B cell (primary cell): ENCODE data around the gene EXD2. TPM values are rescaled to one million over a fixed set of nuclear protein-coding genes. Genes with fewer than 3 reads are reported as not detected.

Source experiments
- ATAC-seq: fragments of 200-7000 bp; cut with Tn5 transposase; one replicate; pipeline ENCODE4 v1.10.0; 2021; ENCODE audit warnings: low read depth, mild to moderate bottlenecking, moderate number of reproducible peaks, moderate library complexity
- CTCF ChIA-PET: fragments of 350-600 bp; sonication (Branson Sonifier 250); formaldehyde crosslinking; loops from one replicate; lab custom pipeline; 2021; ENCODE audit warnings: antibody characterized with exemption, inconsistent platforms; lab: Charles Lee
- POLR2A ChIA-PET: fragments of 350-600 bp; sonication (Branson Sonifier 250); formaldehyde crosslinking; loops from one replicate; lab custom pipeline; 2021; ENCODE audit warnings: antibody characterized with exemption; lab: Charles Lee
- DNase-seq: peaks from one replicate; pipeline ENCODE4 v3.0.0; 2013
- H2AFZ ChIP-seq: 2 replicates; pipeline ENCODE4 v1.6.1; 2012; ENCODE audit warnings: mild to moderate bottlenecking, low read depth, low read length; ENCODE audit not compliant: insufficient read depth, poor library complexity, severe bottlenecking
- H3K27ac ChIP-seq, 2 donors: 1 replicate in 1 of 2; 2 replicates in 1 of 2; pipeline ENCODE4 v1.5.1; 2012 to 2013; ENCODE audit warnings: low read length in 2 of 2, mild to moderate bottlenecking in 2 of 2, moderate library complexity in 1 of 2
- H3K27me3 ChIP-seq, 4 experiments: fragments of 200-600 bp in 1 of 4; sonication (generic) in 1 of 4; replicated peaks in 1 of 4; 1 replicate in 2 of 4; 2 replicates in 2 of 4; pipeline versions ENCODE4 v1.6.1 to v1.7.0; 2013 to 2016; ENCODE audit warnings: low read length in 3 of 4, mild to moderate bottlenecking in 2 of 4, mixed read lengths in 1 of 4, moderate library complexity in 1 of 4; ENCODE audit not compliant: insufficient read depth in 4 of 4, control insufficient read depth in 3 of 4; ENCODE audit errors: control extremely low read depth in 1 of 4
- H3K36me3 ChIP-seq, 2 experiments: replicated peaks in 1 of 2; 1 replicate in 1 of 2; 2 replicates in 1 of 2; pipeline versions ENCODE4 v1.6.1 to v1.7.1; 2013; ENCODE audit warnings: low read length in 1 of 2; ENCODE audit not compliant: insufficient read depth in 2 of 2, control insufficient read depth in 1 of 2; ENCODE audit errors: control extremely low read depth in 1 of 2, extremely low read depth in 1 of 2
- H3K4me1 ChIP-seq, 2 donors: fragments of 200-600 bp in 1 of 2; sonication (generic) in 1 of 2; 1 replicate in 1 of 2; 2 replicates in 1 of 2; pipeline versions ENCODE4 v1.5.1 to v1.6.1; 2013 to 2017; ENCODE audit warnings: low read length in 2 of 2; ENCODE audit not compliant: control insufficient read depth in 2 of 2, insufficient read depth in 2 of 2
- H3K4me2 ChIP-seq: replicated peaks from 2 replicates; pipeline ENCODE3; 2012; ENCODE audit warnings: mild to moderate bottlenecking, low read depth, low read length; ENCODE audit not compliant: poor library complexity, severe bottlenecking
- H3K4me3 ChIP-seq, 5 experiments: fragments of 200-600 bp in 1 of 5; sonication (generic) in 1 of 5; 1 replicate in 3 of 5; 2 replicates in 2 of 5; pipeline versions ENCODE4 v1.5.1 to v1.7.0; 2011 to 2016; ENCODE audit warnings: low read length in 4 of 5, mild to moderate bottlenecking in 4 of 5, low read depth in 2 of 5, control low read depth in 1 of 5, moderate library complexity in 1 of 5; ENCODE audit not compliant: insufficient read depth in 1 of 5; ENCODE audit errors: control extremely low read depth in 1 of 5, extremely low read depth in 1 of 5
- H3K79me2 ChIP-seq: fragments of 200-600 bp; sonication (generic); one replicate; pipeline ENCODE4 v1.6.0; 2016; ENCODE audit warnings: low read length; ENCODE audit not compliant: control insufficient read depth, insufficient read depth
- H3K9ac ChIP-seq: fragments of 200-600 bp; sonication (generic); 2 replicates; pipeline ENCODE4 v1.6.1; 2017; ENCODE audit warnings: mild to moderate bottlenecking, low read length, moderate library complexity
- H3K9me3 ChIP-seq, 3 donors: one replicate each; pipeline versions ENCODE4 v1.6.1 to v1.7.1; 2013; ENCODE audit warnings: low read length in 2 of 3; ENCODE audit not compliant: control insufficient read depth in 2 of 3, insufficient read depth in 1 of 3; ENCODE audit errors: control extremely low read depth in 1 of 3
- H4K20me1 ChIP-seq: 2 replicates; pipeline ENCODE4 v1.6.0; 2012; ENCODE audit warnings: mild to moderate bottlenecking, low read length; ENCODE audit not compliant: insufficient read depth, control insufficient read depth, poor library complexity, severe bottlenecking
- H3K27ac Mint-ChIP-seq: one replicate; pipeline ENCODE4 v1.8.0; 2021; ENCODE audit warnings: mixed read lengths
- H3K27me3 Mint-ChIP-seq: one replicate; pipeline ENCODE4 v1.8.0; 2021; ENCODE audit warnings: mixed read lengths
- H3K4me1 Mint-ChIP-seq: one replicate; pipeline ENCODE4 v1.8.0; 2021; ENCODE audit warnings: mixed read lengths
- H3K4me3 Mint-ChIP-seq: one replicate; pipeline ENCODE4 v1.8.0; 2021; ENCODE audit warnings: mixed read lengths
- H3K9me3 Mint-ChIP-seq: one replicate; pipeline ENCODE4 v1.8.0; 2022; ENCODE audit warnings: mixed read lengths; ENCODE audit not compliant: insufficient read depth
- EZH2 ChIP-seq: IDR thresholded peaks from 2 replicates; pipeline ENCODE4 v1.6.1; 2012; ENCODE audit warnings: borderline replicate concordance, low read depth, mild to moderate bottlenecking, moderate library complexity, low read length; ENCODE audit not compliant: insufficient read depth, poor library complexity, severe bottlenecking
- WGBS: methylation state at CpG from one replicate; pipeline ENCODE4 v1.1.5; 2013; ENCODE audit warnings: missing lambda C conversion rate; ENCODE audit not compliant: insufficient coverage; 5-methylcytosine and 5-hydroxymethylcytosine counted together
- intact Hi-C: fragments of 100-400 bp; cut with micrococcal nuclease; formaldehyde crosslinking; loops from one replicate; pipeline ENCODE4 v1.10.0; 2022
- polyA plus RNA-seq: library from polyadenylated mRNA; depleted of rRNA; stranded (reverse); fragments of >200 nt; gene quantifications from 2 replicates; pipeline ENCODE4 v1.2.3, GENCODE V29; 2012
- total RNA-seq, 2 donors: library from RNA; stranded (reverse); fragments of 120-200 nt in 1 of 2; gene quantifications; 1 replicate in 1 of 2; 2 replicates in 1 of 2; pipeline versions ENCODE4 v1.2.3 to v1.2.4, GENCODE V29; 2013 to 2022
- TF ChIP-seq, protein P1 (sequence below): fragments of 200-600 bp; IDR thresholded peaks from one replicate; pipeline ENCODE4 v1.8.0; 2022; ENCODE audit warnings: antibody characterized with exemption, mild to moderate bottlenecking

The EXD2 gene
- total and polyA plus RNA-seq, 2 donors (not counting 1 experiment from before 2014, with no cell fraction given) = 3.6 to 10.0 TPM

DNA sequence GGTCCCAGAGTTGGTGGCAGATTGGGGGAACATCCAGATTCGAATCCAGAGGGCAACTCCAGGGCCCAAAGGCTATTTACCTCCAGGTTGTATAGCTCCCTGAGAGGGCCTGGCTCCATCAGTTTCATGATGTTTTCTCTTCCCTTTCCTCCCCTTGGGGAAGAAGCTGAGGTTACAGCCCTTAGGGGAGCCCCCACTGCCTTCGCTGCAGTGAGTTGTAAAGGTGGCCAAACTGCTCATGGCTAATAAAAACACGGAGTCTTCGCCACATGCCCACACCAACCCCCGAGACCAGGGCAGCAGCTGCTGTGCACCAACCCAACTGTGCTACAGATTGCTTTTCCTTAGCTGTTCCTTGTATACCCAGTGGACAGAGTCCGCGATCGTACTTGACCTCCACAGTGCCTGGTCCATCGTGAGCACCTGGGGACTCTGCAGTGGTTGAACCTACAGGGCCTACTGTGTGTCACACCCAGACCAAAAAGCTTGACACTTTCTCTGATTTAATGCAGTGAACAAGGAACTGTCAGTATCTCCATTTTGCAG, 89.5 kb downstream of the EXD2 start:
- POLR2A ChIA-PET = no interaction called here
- H3K4me3 Mint-ChIP-seq = no peak overlapping the region
- Histone ChIP-seq H2AFZ (no peak overlapping the region), H3K79me2 (no peaks in the 10 kb centered on the region), H3K4me1 (no peaks in the 10 kb centered on the region), H3K4me2 (no peak overlapping the region), H3K36me3 (no peaks in the 10 kb centered on the region), H3K4me3 (no peak overlapping the region), H3K27me3 (peaks cover 0 to 3% (median 0%) of the 10 kb centered on the region in 4 experiments), H4K20me1 (no peaks in the 10 kb centered on the region), H3K27ac (no peak overlapping the region), H3K9ac (no peak overlapping the region), H3K9me3 (no peaks in the 10 kb centered on the region)
- TF ChIP-seq EZH2 = no peak
- TF ChIP-seq, protein P1, sequence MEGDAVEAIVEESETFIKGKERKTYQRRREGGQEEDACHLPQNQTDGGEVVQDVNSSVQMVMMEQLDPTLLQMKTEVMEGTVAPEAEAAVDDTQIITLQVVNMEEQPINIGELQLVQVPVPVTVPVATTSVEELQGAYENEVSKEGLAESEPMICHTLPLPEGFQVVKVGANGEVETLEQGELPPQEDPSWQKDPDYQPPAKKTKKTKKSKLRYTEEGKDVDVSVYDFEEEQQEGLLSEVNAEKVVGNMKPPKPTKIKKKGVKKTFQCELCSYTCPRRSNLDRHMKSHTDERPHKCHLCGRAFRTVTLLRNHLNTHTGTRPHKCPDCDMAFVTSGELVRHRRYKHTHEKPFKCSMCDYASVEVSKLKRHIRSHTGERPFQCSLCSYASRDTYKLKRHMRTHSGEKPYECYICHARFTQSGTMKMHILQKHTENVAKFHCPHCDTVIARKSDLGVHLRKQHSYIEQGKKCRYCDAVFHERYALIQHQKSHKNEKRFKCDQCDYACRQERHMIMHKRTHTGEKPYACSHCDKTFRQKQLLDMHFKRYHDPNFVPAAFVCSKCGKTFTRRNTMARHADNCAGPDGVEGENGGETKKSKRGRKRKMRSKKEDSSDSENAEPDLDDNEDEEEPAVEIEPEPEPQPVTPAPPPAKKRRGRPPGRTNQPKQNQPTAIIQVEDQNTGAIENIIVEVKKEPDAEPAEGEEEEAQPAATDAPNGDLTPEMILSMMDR = no peak
- H3K27me3 Mint-ChIP-seq = peaks cover 22% of the 10 kb centered on the region
- ATAC-seq = no peak
- CTCF ChIA-PET = no interaction called here
- 94% methylated on average over 9 of the region's 9 CpGs for WGBS
- no peaks in the 10 kb centered on the region for H3K9me3 Mint-ChIP-seq
- H3K27ac Mint-ChIP-seq = no peak overlapping the region
- H3K4me1 Mint-ChIP-seq = no peaks in the 10 kb centered on the region
- DNase-seq = no peak
- intact Hi-C loops = no loop called here

DNA sequence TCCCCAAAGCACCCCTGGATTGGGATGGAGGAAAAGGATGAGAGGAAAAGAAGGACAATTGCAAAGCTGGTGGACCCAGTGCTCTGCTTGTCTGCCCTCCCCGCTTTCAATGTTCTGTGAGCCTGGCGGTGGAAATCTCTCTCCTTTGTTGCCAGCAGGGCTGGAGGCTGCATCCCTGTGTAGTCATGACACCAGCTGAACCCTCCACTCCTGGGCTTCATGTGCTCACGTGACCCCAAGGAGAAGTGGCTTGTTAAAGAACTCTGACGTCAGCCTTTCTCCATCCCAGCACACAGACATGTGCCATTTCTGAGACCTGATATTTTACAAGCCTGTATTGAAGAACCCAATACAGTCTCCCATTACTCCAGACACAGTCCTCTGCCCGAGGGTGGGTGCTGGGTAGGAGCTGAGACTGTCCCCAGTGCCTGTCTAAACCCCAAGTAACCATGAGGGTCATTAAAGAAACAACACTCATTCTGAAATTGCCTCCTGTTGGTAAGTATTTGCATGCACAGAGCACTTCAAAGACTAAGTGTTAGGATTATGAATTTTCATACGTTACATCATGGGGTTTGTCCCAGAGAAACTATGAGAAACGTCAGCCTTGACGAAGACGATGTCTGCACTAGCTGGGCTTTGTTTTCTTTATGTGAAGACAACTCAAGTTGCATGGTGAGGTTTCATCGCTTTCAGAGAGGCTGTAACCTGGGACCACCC, 90.3 kb downstream of the EXD2 start:
- ATAC-seq (no peak), DNase-seq (no peak)
- CTCF ChIA-PET = no interaction called here
- intact Hi-C loops = no loop called here
- H3K27ac ChIP-seq = no peak overlapping the region
- H3K9me3 ChIP-seq = no peaks in the 10 kb centered on the region
- H3K9ac ChIP-seq = no peak overlapping the region
- H2AFZ ChIP-seq = no peak overlapping the region
- no peaks in the 10 kb centered on the region for H3K4me1 Mint-ChIP-seq
- POLR2A ChIA-PET = no interaction called here
- H3K4me1 ChIP-seq = no peaks in the 10 kb centered on the region
- TF ChIP-seq EZH2 = no peak
- TF ChIP-seq, protein P1 = no peak
- no peaks in the 10 kb centered on the region for H3K36me3 ChIP-seq
- peaks cover 22% of the 10 kb centered on the region for H3K27me3 Mint-ChIP-seq
- H3K27ac Mint-ChIP-seq = no peak overlapping the region
- H3K4me3 Mint-ChIP-seq = no peak overlapping the region
- no peaks in the 10 kb centered on the region for H3K79me2 ChIP-seq
- H3K9me3 Mint-ChIP-seq = no peaks in the 10 kb centered on the region
- no peak overlapping the region for H3K4me2 ChIP-seq
- H3K27me3 ChIP-seq = peaks cover 0 to 3% (median 0%) of the 10 kb centered on the region in 4 experiments
- no peak overlapping the region for H3K4me3 ChIP-seq
- no peaks in the 10 kb centered on the region for H4K20me1 ChIP-seq
- WGBS = 66% methylated on average over 9 of the region's 10 CpGs
